Cardiac septum (tissue), 1 donor: Measurements from ENCODE around the gene AKAP8. TPM values are rescaled to one million over a fixed set of nuclear protein-coding genes. Genes with fewer than 3 reads are reported as not detected.

Source experiments
- DNase-seq: peaks from one replicate; pipeline ENCODE4 v3.0.0-alpha.2; 2020; ENCODE audit warnings: low spot score
- intact Hi-C: fragments of 100-400 bp; cut with DNase I; formaldehyde crosslinking; loops from one replicate; pipeline ENCODE4 v1.14.0; 2022
- total RNA-seq: library from RNA; stranded (reverse); fragmentation: NEBNext Ultra II Directional; extraction: Animal tissue kit (Norgen Biotek cat#: 25700); gene quantifications from one replicate; pipeline ENCODE4 v1.2.1, GENCODE V29; 2021
- donor health status: DM: no; HTN: no; CAD: no.

The AKAP8 gene
- total RNA-seq, 1 donor from 2014 or later = 19.2 TPM

- intact Hi-C loops = no loop called here
- DNase-seq = no peak
These were observed 65.8 kb downstream of the AKAP8 start for GRCh38 chr19:15313649-15314279.

- intact Hi-C loops = no loop called here
- DNase-seq = no peak
These were observed 72.4 kb downstream of the AKAP8 start for GRCh38 chr19:15307169-15307568.

- intact Hi-C loops = no loop called here
- no peak for DNase-seq
These were observed 73.8 kb downstream of the AKAP8 start for GRCh38 chr19:15305582-15306334.

GRCh38 chr19:15304140-15304705, 75.4 kb downstream of the AKAP8 start:
- intact Hi-C loops = no loop called here
- no peak for DNase-seq

Other genes with a start within 250 kb of the AKAP8 start
- gene NOTCH3, start 178.8 kb downstream of the AKAP8 start, total RNA-seq = 60.0 TPM
- 0.27 TPM for gene EPHX3, start 147.3 kb downstream of the AKAP8 start, total RNA-seq
- 72.3 TPM for gene BRD4, start 47.2 kb downstream of the AKAP8 start, total RNA-seq
- 63.1 TPM for gene AKAP8L, start 39.2 kb upstream of the AKAP8 start, total RNA-seq
- gene WIZ, start 70.2 kb upstream of the AKAP8 start, total RNA-seq = 21.6 TPM
- gene RASAL3, start 84.8 kb upstream of the AKAP8 start, total RNA-seq = 1.7 TPM
- not detected for gene PGLYRP2, start 99.7 kb upstream of the AKAP8 start, total RNA-seq
- gene CYP4F22, start 128.7 kb upstream of the AKAP8 start, total RNA-seq = not detected
- not detected for gene CYP4F8, start 235.4 kb upstream of the AKAP8 start, total RNA-seq